Activated CD4-positive, alpha-beta T cell treated with anti-CD3 and anti-CD28 coated beads for 36 hours (primary cell): ENCODE data around the gene KCTD2. TPM values are rescaled to one million over a fixed set of nuclear protein-coding genes. Genes with fewer than 3 reads are reported as not detected.
"Not testable (repeated sequence)": the region's sequence is repeated elsewhere in the genome, so short reads cannot be mapped to it uniquely, and the experiment has no call there.

Source experiments
- ATAC-seq: fragments of 200-7000 bp; cut with Tn5 transposase; one replicate; pipeline ENCODE4 v1.10.0; 2021; ENCODE audit warnings: mild to moderate bottlenecking, moderate library complexity
- CTCF ChIA-PET: fragments of 350-600 bp; sonication (Branson Sonifier 250); formaldehyde crosslinking; loops from one replicate; lab custom pipeline; 2021; ENCODE audit warnings: antibody characterized with exemption; lab: Charles Lee
- POLR2A ChIA-PET: fragments of 350-600 bp; sonication (Branson Sonifier 250); formaldehyde crosslinking; loops from one replicate; lab custom pipeline; 2021; ENCODE audit warnings: antibody characterized with exemption, inconsistent platforms; lab: Charles Lee
- DNase-seq: peaks from one replicate; pipeline ENCODE4 v3.0.0-alpha.2; 2020
- H3K27ac Mint-ChIP-seq: one replicate; pipeline ENCODE4 v1.8.0; 2021; ENCODE audit warnings: mixed read lengths
- H3K27me3 Mint-ChIP-seq: one replicate; pipeline ENCODE4 v1.8.0; 2021; ENCODE audit warnings: mixed read lengths
- H3K36me3 Mint-ChIP-seq: one replicate; pipeline ENCODE4 v1.8.0; 2021; ENCODE audit warnings: low read depth, mixed read lengths
- H3K4me1 Mint-ChIP-seq: one replicate; pipeline ENCODE4 v1.8.0; 2021; ENCODE audit warnings: mixed read lengths
- H3K4me3 Mint-ChIP-seq: one replicate; pipeline ENCODE4 v1.8.0; 2021; ENCODE audit warnings: mild to moderate bottlenecking, moderate library complexity, mixed read lengths
- H3K9me3 Mint-ChIP-seq: one replicate; pipeline ENCODE4 v1.8.0; 2021; ENCODE audit warnings: low read depth, mixed read lengths
- intact Hi-C, 2 experiments: fragments of 100-400 bp; cut with DNase I in 1 of 2; cut with micrococcal nuclease in 1 of 2; formaldehyde crosslinking; loops; one replicate each; pipeline versions ENCODE4 v1.14.2 to v1.15.1; 2022 to 2024; cut with DNase I, micrococcal nuclease
- total RNA-seq, 2 experiments: library from RNA; stranded (reverse); gene quantifications; one replicate each; pipeline ENCODE4 v1.2.3, GENCODE V29; 2021

KCTD2 gene
- total RNA-seq, 2 experiments from 2014 or later, result 15.3 to 16.7 TPM

- Mint-ChIP-seq H3K4me3 (no peak overlapping the region), H3K27ac (no peak overlapping the region), H3K4me1 (peaks cover 41% of the 10 kb centered on the region), H3K27me3 (no peaks in the 10 kb centered on the region), H3K9me3 (no peaks in the 10 kb centered on the region), H3K36me3 (peaks cover 30% of the 10 kb centered on the region)
- DNase-seq (no peak), ATAC-seq (no peak)
- intact Hi-C loops, result no loop called here
- ChIA-PET CTCF (no interaction called here), POLR2A (interaction anchor here (0.6 kb wide), 3 partner anchors 12 to 104 kb away, joined by 4 to 9 read pairs (median 5); no protein-coding TSS in a partner anchor)
Measured at GRCh38 chr17:75064460-75064859, 17.4 kb downstream of the KCTD2 start.

GRCh38 chr17:75064867-75065561, 18.0 kb downstream of the KCTD2 start:
- Mint-ChIP-seq H3K27ac (peak overlapping the region; percentile 83), H3K9me3 (no peaks in the 10 kb centered on the region), H3K36me3 (peaks cover 27% of the 10 kb centered on the region), H3K4me1 (peaks cover 39% of the 10 kb centered on the region), H3K27me3 (no peaks in the 10 kb centered on the region), H3K4me3 (no peak overlapping the region)
- DNase-seq, result no peak
- intact Hi-C loops, result loop anchor here (5.0 kb wide), 3 partner anchors 42 to 137 kb away; partner anchors contain the start of genes ARMC7 (in 1 of the 2) and NT5C (in 1 of the 2)
- ATAC-seq, result no peak
- ChIA-PET CTCF (interaction anchor here (2.7 kb wide), 1 partner anchor 104 kb away, joined by 9 read pairs; no protein-coding TSS in a partner anchor), POLR2A (interaction anchor here (1.1 kb wide), 1 partner anchor 13 kb away, joined by 3 read pairs; no protein-coding TSS in a partner anchor)

GRCh38 chr17:75065562-75066151, 18.6 kb downstream of the KCTD2 start:
- Mint-ChIP-seq H3K9me3 (no peaks in the 10 kb centered on the region), H3K27ac (peak overlapping the region; percentile 83), H3K36me3 (peaks cover 23% of the 10 kb centered on the region), H3K4me1 (peaks cover 39% of the 10 kb centered on the region), H3K27me3 (no peaks in the 10 kb centered on the region), H3K4me3 (peak overlapping the region; percentile 6)
- POLR2A ChIA-PET, result interaction anchor here (0.6 to 1.1 kb wide), 4 partner anchors 13 to 94 kb away, joined by 3 to 6 read pairs (median 4); no protein-coding TSS in a partner anchor
- CTCF ChIA-PET, result interaction anchor here (1.0 to 2.7 kb wide), 2 partner anchors 105 to 135 kb away, joined by 4 to 9 read pairs; no protein-coding TSS in a partner anchor
- DNase-seq (peak; percentile 38), ATAC-seq (peak; percentile 75)
- intact Hi-C loops, result loop anchor here (5.0 kb wide), 3 partner anchors 42 to 137 kb away; partner anchors contain the start of genes ARMC7 (in 1 of the 2) and NT5C (in 1 of the 2)

GRCh38 chr17:75067856-75068255, 20.8 kb downstream of the KCTD2 start:
- Mint-ChIP-seq H3K9me3 (no peaks in the 10 kb centered on the region), H3K36me3 (peaks cover 13% of the 10 kb centered on the region), H3K27me3 (no peaks in the 10 kb centered on the region), H3K4me3 (no peak overlapping the region), H3K27ac (peak overlapping the region; percentile 66), H3K4me1 (peaks cover 39% of the 10 kb centered on the region)
- DNase-seq (peak; percentile 52), ATAC-seq (peak; percentile 76)
- POLR2A ChIA-PET, result interaction anchor here (0.7 kb wide), 1 partner anchor 42 kb away, joined by 4 read pairs; the partner anchor contains the start of gene ARMC7
- CTCF ChIA-PET, result interaction anchor here (0.6 to 2.3 kb wide), 3 partner anchors 8 to 40 kb away, joined by 3 to 11 read pairs (median 6); no protein-coding TSS in a partner anchor
- intact Hi-C loops, result loop anchor here (5.0 kb wide), 3 partner anchors 39 to 134 kb away; partner anchors contain the start of genes ARMC7 (in 1 of the 2) and NT5C (in 1 of the 2)

- H3K27ac Mint-ChIP-seq, result peak overlapping the region; percentile 10
- H3K4me3 Mint-ChIP-seq, result no peak overlapping the region
- intact Hi-C loops, result loop anchor here (5.0 kb wide), 3 partner anchors 39 to 134 kb away; partner anchors contain the start of genes ARMC7 (in 1 of the 2) and NT5C (in 1 of the 2)
- ATAC-seq, result no peak
- H3K36me3 Mint-ChIP-seq, result peaks cover 13% of the 10 kb centered on the region
- H3K9me3 Mint-ChIP-seq, result no peaks in the 10 kb centered on the region
- POLR2A ChIA-PET, result no interaction called here
- DNase-seq, result no peak
- CTCF ChIA-PET, result interaction anchor here (0.5 to 2.3 kb wide), 6 partner anchors 9 to 119 kb away, joined by 3 to 11 read pairs (median 4); no protein-coding TSS in a partner anchor
- no peaks in the 10 kb centered on the region for H3K27me3 Mint-ChIP-seq
- peaks cover 39% of the 10 kb centered on the region for H3K4me1 Mint-ChIP-seq
Measured at GRCh38 chr17:75068750-75069149, 21.7 kb downstream of the KCTD2 start.

GRCh38 chr17:75069783-75070182, 22.8 kb downstream of the KCTD2 start:
- Mint-ChIP-seq H3K9me3 (no peaks in the 10 kb centered on the region), H3K27me3 (no peaks in the 10 kb centered on the region), H3K27ac (no peak overlapping the region), H3K4me3 (no peak overlapping the region), H3K36me3 (peaks cover 4% of the 10 kb centered on the region), H3K4me1 (peaks cover 34% of the 10 kb centered on the region)
- ATAC-seq (no peak), DNase-seq (peak; percentile 31)
- ChIA-PET CTCF (interaction anchor here (0.8 to 2.3 kb wide), 6 partner anchors 10 to 387 kb away, joined by 3 to 11 read pairs (median 6); partner anchors contain the start of gene TMEM94), POLR2A (no interaction called here)
- intact Hi-C loops, result loop anchor here (5.0 kb wide), 3 partner anchors 38 to 133 kb away; partner anchors contain the start of genes ARMC7 (in 1 of the 2) and NT5C (in 1 of the 2)

GRCh38 chr17:75071478-75072271, 24.6 kb downstream of the KCTD2 start:
- H3K27me3 Mint-ChIP-seq, H3K36me3 Mint-ChIP-seq, H3K27ac Mint-ChIP-seq, DNase-seq, H3K9me3 Mint-ChIP-seq, H3K4me3 Mint-ChIP-seq, intact Hi-C loops, ATAC-seq: not testable (repeated sequence)
- ChIA-PET CTCF (interaction anchor here (0.7 to 1.5 kb wide), 5 partner anchors 22 to 161 kb away, joined by 3 to 6 read pairs (median 3); partner anchors contain the start of gene ARMC7), POLR2A (interaction anchor here (0.7 kb wide), 1 partner anchor 43 kb away, joined by 5 read pairs; no protein-coding TSS in a partner anchor)
- H3K4me1 Mint-ChIP-seq, result peaks cover 16% of the 10 kb centered on the region

- CTCF ChIA-PET, result interaction anchor here (0.7 to 1.5 kb wide), 4 partner anchors 24 to 434 kb away, joined by 3 to 4 read pairs (median 3); no protein-coding TSS in a partner anchor
- ATAC-seq, H3K4me3 Mint-ChIP-seq, H3K27me3 Mint-ChIP-seq, POLR2A ChIA-PET, H3K9me3 Mint-ChIP-seq, intact Hi-C loops, DNase-seq, H3K36me3 Mint-ChIP-seq, H3K27ac Mint-ChIP-seq: not testable (repeated sequence)
- peaks cover 17% of the 10 kb centered on the region for H3K4me1 Mint-ChIP-seq
Measured at GRCh38 chr17:75072909-75073308, 25.9 kb downstream of the KCTD2 start.

- intact Hi-C loops, result no loop called here
- ChIA-PET CTCF (interaction anchor here (1.0 kb wide), 1 partner anchor 28 kb away, joined by 3 read pairs; no protein-coding TSS in a partner anchor), POLR2A (interaction anchor here (1.1 kb wide), 1 partner anchor 32 kb away, joined by 3 read pairs; no protein-coding TSS in a partner anchor)
- peaks cover 19% of the 10 kb centered on the region for H3K4me1 Mint-ChIP-seq
- no peaks in the 10 kb centered on the region for H3K27me3 Mint-ChIP-seq
- H3K4me3 Mint-ChIP-seq, result no peak overlapping the region
- H3K27ac Mint-ChIP-seq, result no peak overlapping the region
- no peaks in the 10 kb centered on the region for H3K9me3 Mint-ChIP-seq
- DNase-seq (no peak), ATAC-seq (no peak)
- no peaks in the 10 kb centered on the region for H3K36me3 Mint-ChIP-seq
Measured at GRCh38 chr17:75073618-75074047, 26.6 kb downstream of the KCTD2 start.

- H3K9me3 Mint-ChIP-seq, result no peaks in the 10 kb centered on the region
- DNase-seq (no peak), ATAC-seq (no peak)
- no peak overlapping the region for H3K27ac Mint-ChIP-seq
- H3K4me3 Mint-ChIP-seq, result no peak overlapping the region
- ChIA-PET CTCF (interaction anchor here (0.5 to 0.7 kb wide), 3 partner anchors 46 to 179 kb away, joined by 3 read pairs; no protein-coding TSS in a partner anchor), POLR2A (interaction anchor here (0.7 to 1.1 kb wide), 2 partner anchors 31 to 36 kb away, joined by 3 to 4 read pairs; no protein-coding TSS in a partner anchor)
- peaks cover 25% of the 10 kb centered on the region for H3K4me1 Mint-ChIP-seq
- no peaks in the 10 kb centered on the region for H3K27me3 Mint-ChIP-seq
- no peaks in the 10 kb centered on the region for H3K36me3 Mint-ChIP-seq
- intact Hi-C loops, result no loop called here
Measured at GRCh38 chr17:75074532-75074931, 27.5 kb downstream of the KCTD2 start.
